Activated naive CD4-positive, alpha-beta T cell (primary cell): ENCODE measurements around the gene PSMD1.
"Not testable (repeated sequence)": the region's sequence is repeated elsewhere in the genome, so short reads cannot be mapped to it uniquely, and the experiment has no call there.

Experiments used
- DNase-seq, 4 experiments: peaks; one replicate each; lab custom pipeline; 2025; lab: John Stamatoyannopoulos, UW

PSMD1 gene

GRCh38 chr2:231187736-231188505 lies 131.3 kb downstream of the PSMD1 start:
- DNase-seq = no peak

- DNase-seq = no peak
Measured at GRCh38 chr2:231188506-231189170, 132.0 kb downstream of the PSMD1 start.

GRCh38 chr2:231189171-231189530 lies 132.5 kb downstream of the PSMD1 start:
- DNase-seq = no peak

GRCh38 chr2:231189571-231190495 lies 133.2 kb downstream of the PSMD1 start:
- no peak for DNase-seq

- no peak for DNase-seq
Measured at GRCh38 chr2:231190531-231191197, 134.0 kb downstream of the PSMD1 start.

- no peak for DNase-seq
Measured at GRCh38 chr2:231191896-231192872, 135.5 kb downstream of the PSMD1 start.

GRCh38 chr2:231193216-231193615 lies 136.5 kb downstream of the PSMD1 start:
- no peak for DNase-seq

- no peak for DNase-seq
Measured at GRCh38 chr2:231196592-231196991, 139.9 kb downstream of the PSMD1 start.

GRCh38 chr2:231197196-231197595 lies 140.5 kb downstream of the PSMD1 start:
- DNase-seq = not testable (repeated sequence)

GRCh38 chr2:231197706-231198290 lies 141.1 kb downstream of the PSMD1 start:
- no peak for DNase-seq

GRCh38 chr2:231198291-231199173 lies 141.9 kb downstream of the PSMD1 start, which contains the start of gene ARMC9:
TSS of gene ARMC9 (plus strand) at chr2:231198631. CDS start at chr2:231206239, 7,608 bp downstream.
- DNase-seq = peak; percentile 28 to 56 (median 34)

GRCh38 chr2:231199219-231199618 lies 142.6 kb downstream of the PSMD1 start:
- no peak for DNase-seq

GRCh38 chr2:231200805-231201474 lies 144.3 kb downstream of the PSMD1 start:
- DNase-seq = no peak

GRCh38 chr2:231201475-231201814 lies 144.8 kb downstream of the PSMD1 start:
- DNase-seq = no peak

GRCh38 chr2:231203087-231203486 lies 146.4 kb downstream of the PSMD1 start:
- no peak for DNase-seq

- DNase-seq = no peak
Measured at GRCh38 chr2:231204146-231204545, 147.5 kb downstream of the PSMD1 start.

GRCh38 chr2:231204581-231204980 lies 147.9 kb downstream of the PSMD1 start:
- DNase-seq = no peak

- DNase-seq = no peak
Measured at GRCh38 chr2:231207734-231208133, 151.1 kb downstream of the PSMD1 start.

- no peak for DNase-seq
Measured at GRCh38 chr2:231210782-231211181, 154.1 kb downstream of the PSMD1 start.
